Activated CD4-positive, alpha-beta T cell treated with anti-CD3 and anti-CD28 coated beads, Interleukin-2, Interleukin-4, amounts not matched to agents 100 ng/mL and 50 ng/mL, durations not matched to agents 16 hours and 8 hours (primary cell): ENCODE data around the gene FAM90A26.
"Not testable (repeated sequence)": the region's sequence is repeated elsewhere in the genome, so short reads cannot be mapped to it uniquely, and the experiment has no call there.

Experiments
- DNase-seq: peaks from one replicate; pipeline ENCODE4 v3.0.0-alpha.2; 2020; ENCODE audit warnings: low spot score

Gene FAM90A26, protein sequence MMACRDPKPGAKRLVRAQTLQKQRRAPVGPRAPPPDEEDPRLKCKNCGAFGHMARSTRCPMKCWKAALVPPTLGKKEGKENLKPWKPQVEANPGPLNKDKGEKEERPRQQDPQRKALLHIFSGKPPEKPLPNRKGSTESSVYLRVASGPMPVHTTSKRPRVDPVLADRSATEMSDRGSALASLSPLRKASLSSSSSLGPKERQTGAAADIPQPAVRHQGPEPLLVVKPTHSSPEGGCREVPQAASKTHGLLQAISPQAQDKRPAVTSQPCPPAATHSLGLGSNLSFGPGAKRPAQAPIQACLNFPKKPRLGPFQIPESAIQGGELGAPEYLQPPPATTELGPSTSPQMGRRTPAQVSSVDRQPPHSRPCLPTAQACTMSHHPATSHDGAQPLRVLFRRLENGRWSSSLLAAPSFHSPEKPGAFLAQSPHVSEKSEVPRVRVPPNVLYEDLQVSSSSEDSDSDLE

DNA sequence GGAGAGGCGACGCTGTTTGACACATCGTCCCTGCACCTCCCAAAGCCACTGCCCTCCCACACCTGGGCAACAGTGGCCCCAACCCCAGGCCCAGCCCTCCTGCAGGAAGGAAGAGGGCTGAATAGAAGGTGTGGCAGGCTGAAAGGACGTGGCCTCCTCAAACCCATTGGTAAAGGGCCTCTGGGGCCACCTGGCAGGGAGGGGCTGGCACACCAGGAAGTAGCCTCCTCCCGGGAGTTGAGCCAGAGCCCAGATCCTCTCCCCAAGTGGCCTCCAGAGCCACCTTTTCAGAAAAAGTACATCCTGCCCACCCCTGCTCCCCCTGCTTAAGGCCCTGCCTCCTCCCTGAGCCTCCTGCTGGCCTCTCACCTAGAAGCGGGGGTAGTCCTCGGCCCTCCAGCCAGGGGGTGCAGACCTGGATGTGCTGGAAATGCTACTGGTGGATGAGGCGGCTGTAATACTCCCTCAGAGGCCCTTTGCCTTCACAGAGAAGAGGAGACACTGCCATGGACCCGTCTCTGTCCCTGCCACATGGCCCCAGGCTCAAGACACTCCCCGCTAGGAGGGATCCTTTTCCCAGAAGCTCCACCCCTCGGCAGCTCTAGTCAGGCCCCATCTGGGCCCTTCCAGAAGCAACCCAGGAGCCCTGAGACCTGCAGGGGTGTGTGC, at the start of gene FAM90A26:
FAM90A26 (plus strand) TSS at position 619 of the 669 bp plus-strand sequence. CDS start 2,764 bp downstream, outside the sequence.
- not testable (repeated sequence) for DNase-seq

DNA sequence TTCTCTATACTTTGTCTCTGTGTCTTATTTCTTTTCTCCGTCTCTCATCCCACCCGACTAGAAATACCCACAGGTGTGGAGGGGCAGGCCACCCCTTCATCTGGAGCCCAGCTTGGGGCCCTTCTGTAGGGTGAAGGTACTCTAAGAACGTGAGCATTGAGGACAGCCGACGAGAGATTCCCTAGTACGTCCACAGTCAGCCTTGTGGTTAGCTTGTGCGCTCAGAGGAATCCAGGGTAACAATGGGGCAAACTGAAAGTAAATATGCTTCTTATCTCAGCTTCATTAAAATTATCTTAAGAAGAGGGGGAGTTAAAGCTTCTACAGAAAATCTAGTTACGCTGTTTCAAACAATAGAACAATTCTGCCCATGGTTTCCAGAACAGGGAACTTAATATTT, 47.5 kb upstream of the FAM90A26 start:
- DNase-seq, result not testable (repeated sequence)

DNA sequence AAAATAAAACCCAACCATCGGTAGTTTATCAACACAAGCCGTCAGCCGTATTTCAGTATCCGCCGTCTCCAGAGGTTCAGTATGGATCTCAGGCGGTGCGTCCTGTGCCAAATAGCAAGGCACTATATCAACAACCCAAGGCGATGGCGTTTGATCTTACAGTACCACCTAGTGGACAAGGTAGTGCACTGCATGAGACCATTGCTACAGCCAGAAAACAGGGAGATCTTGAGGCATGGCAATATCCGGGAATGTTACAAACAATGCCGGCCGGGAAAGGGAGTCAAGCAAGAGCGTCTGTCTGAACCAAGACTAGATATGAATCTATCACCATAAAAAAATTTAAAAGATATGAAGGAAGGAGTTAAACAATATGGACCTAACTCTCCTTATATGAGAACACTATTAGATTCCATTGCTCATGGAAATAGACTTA, 46.6 kb upstream of the FAM90A26 start:
- DNase-seq, result peak; percentile 62

DNA sequence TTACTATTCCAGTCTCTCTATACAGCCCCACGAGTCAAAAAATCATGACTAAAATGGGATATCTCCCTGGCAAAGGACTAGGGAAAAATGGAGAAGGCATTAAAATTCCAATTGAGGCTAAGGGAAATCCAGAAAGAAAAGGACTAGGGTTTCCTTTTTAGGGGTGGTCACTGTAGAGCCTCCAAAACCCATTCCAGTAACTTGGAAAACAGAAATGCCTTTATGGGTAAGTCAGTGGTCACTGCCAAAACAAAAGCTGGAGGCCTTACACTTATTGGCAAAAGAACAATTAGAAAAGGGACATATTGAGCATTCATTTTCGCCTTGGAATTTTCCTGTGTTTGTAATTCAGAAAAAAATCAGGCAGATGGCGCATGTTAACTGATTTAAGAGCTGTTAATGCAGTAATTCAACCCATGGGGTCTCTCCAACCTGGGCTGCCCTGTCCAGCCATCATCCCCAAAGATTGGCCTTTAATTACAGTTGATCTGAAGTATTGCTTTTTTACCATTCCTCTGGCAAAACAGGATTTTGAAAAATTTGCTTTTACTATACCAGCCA, 44.5 kb upstream of the FAM90A26 start:
- not testable (repeated sequence) for DNase-seq

DNA sequence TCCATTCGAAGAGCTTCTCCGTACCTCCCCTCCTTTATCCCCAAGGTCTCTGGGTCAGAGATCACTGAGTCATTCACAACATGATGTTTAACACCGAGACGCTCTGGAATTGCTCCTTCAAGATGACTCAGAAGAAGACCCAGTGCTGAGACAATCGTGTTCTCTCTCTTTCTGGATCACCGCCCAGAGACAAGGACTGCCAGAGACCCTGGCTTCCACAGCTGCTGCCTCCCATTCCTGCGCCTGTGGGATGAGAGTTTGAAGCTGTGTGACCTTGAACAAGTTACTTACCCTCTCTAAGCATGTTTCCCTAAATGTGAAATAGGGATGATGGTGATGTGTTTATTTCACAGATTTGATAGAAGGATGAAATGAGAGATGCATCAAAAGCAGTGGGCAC, 38.8 kb upstream of the FAM90A26 start:
- not testable (repeated sequence) for DNase-seq

DNA sequence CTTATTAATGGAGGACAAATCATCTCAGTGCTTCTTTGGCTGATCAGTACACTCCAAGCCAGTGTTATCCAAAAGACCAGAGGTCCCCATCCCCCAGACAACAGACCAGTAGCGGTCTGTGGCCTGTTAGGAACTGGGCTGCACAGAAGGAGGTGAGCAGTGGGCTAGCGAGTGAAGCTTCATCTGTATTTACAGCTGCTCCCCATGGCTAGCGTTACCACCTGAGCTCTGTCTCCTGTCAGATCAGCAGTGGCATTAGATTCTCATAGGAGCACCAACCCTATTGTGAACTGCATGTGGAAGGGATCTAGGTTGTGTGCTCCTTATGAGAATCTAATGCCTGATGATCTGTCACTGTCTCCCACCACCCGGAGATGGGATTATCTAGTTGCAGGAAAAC, 37.4 kb upstream of the FAM90A26 start:
- DNase-seq, result not testable (repeated sequence)

DNA sequence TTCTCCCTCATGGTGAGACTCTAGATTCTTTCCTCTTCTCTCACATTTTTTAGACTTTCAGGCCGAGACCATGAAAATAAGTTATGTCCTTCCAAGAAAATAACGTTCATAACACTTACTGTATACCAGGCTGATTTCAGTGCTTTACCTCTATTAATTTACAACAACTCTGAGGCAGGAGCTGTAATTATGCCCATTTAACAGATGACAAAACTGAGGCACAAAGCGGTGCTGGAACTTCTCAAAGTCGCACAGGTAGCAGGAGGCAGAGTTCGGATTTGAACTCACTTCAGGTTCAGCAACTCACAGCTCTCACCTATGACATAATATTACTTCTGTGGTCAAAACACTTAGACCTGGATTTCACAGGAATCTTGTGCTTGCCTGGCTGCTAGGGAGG, 36.2 kb upstream of the FAM90A26 start:
- DNase-seq, result not testable (repeated sequence)

DNA sequence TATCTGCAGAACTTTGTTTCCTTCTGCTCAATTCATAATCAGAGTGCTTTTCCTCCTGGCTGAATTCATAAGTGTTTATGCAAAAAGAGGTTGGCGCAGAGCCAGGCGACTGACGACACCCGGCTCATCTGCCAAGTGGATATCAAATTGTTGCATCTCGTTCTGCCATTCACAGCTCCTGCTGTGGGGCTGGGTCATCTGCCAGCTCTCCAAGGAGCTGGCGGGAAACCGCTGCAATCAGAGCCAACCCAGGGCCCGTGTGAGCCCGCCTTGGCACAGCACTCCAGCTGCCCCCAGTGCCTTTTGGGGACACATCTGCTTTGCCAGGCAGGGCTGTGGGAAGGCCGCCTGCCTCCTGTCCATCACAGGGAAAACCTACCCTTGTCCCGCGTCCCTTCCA, 35.7 kb upstream of the FAM90A26 start:
- not testable (repeated sequence) for DNase-seq

DNA sequence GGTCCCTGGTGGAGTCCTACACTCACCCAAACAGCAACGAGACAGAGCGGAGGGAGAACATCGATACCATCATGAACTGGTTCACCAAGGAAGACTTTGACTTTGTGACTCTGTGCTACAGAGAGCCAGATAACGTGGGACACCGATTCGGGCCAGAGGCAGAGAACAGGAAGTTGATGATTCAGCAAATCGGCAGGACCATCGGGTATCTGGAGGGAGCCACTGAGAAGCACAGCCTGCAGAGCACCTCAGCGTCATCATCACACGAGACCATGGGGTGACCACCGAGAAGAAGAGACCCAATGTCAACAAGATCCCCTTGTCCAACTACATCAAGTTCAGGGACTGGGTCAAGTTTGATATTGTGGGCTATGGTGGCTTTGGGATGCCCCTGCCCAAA, 29.2 kb upstream of the FAM90A26 start:
- not testable (repeated sequence) for DNase-seq

DNA sequence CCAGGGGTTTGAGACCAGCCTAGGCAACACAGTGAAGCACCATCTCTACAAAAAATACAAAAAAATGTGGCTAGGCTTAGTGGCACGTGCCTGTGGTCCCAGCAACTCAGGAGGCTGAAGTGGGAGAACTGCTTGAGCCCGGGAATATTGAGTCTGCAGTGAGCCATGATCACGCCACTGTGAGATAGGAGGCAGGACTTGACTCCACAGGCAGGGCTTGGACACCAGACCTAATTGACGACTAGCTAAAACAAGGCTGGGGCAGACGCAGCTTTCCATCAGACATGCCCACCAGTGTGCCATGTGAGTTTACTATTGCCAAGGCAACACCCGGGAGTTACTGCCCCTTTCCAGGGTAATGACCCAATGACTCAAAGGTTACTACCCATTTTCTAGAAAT, 27.4 kb upstream of the FAM90A26 start:
- not testable (repeated sequence) for DNase-seq

DNA sequence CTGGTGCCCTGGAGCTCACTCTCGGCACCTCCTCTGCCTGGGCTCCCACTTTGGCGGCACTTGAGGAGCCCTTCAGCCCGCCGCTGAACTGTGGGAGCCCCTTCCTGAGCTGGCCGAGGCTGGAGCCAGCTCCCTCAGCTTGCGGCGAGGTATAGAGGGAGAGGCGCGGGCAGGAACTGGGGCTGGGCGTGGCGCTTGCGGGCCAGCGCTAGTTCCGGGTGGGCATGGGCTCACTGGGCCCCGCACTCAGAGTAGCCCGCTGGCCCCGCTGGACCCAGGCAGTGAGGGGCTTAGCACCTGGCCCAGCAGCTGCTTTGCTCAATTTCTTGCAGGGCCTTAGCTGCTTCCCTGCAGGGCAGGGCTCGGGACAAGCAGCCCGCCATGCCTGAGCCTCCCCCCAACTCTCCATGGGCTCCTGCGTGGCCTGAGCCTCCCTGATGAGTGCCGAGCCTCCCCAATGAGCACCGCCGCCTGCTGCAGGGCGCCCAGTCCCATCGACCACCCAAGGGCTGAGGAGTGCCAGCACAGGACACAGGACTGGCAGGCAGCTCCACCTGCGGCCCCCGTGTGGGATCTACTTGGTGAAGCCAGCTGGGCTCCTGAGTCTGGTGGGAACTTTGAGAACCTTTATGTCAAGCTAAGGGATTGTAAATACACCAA, 26.7 kb upstream of the FAM90A26 start:
- no peak for DNase-seq

DNA sequence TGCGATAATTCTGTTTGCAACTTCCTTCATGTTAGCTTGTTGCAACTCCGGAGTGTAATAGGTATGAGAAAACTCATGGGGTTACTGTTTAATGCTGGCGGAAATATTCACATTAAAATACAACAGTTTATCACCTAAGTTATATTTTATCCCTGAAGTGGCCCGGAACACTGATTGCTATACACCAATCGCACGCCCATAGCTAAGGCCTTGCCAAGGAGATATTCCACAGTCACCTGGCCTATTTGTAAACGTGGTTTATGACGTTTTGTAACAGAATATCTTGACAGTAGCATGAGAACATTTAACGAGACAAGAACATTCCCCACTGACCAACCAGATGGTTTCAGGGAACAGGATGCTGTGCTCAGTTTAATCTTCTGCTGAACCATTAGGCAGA, 23.2 kb upstream of the FAM90A26 start:
- DNase-seq, result no peak

DNA sequence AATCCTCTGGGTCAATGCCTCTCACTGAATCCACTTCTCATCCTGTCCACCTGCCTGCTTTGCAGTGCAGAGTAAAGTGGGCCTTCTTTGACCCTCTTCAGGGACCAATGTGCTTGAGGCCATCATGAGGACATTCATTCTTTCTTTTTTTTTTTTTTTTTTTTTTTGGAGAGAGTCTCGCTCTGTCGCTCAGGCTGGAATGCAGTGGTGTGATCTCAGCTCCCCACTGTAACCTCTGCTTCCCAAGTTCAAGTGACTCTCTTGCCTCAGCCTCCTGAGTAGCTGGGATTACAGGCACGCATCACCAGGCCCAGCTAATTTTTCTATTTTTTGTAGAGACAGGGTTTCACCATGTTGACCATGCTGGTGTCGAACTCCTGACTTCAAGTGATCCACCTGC, 22.8 kb upstream of the FAM90A26 start:
- not testable (repeated sequence) for DNase-seq

DNA sequence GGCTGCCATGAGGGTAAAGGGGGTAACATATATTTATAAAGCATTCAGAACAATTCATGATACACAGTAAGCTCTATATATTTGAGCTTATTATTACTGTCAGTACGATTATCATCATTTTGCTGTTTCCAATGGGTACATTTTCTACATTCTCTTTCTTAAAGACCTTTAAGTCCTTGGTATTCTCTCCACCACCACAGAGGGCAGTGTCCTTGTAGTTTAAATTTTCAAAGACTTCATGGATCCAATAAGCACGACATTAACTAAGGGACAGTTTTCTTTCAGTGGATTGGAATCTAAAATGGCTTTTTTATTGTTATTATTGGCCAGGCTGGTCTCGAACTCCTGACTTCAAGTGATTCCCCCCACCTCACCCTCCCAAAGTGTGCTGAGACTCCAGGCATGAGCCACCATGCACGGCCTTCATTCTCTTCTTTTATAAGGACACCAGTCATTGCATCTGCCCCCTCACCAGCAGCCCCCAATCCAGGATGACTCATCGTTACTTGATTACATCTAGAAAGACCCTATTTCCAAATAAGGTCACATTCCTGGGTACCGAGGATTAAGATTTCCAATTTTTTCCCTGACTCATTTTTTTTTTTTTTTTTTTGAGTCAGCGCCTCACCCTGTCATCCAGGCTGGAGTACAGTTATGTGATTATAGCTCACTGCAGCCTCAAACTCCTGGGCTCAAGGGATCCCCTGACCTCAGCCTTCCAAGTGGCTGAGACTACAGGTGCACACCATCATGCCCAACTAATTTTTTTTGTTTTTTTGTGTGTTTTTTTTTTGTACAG, 21.4 kb upstream of the FAM90A26 start:
- not testable (repeated sequence) for DNase-seq

DNA sequence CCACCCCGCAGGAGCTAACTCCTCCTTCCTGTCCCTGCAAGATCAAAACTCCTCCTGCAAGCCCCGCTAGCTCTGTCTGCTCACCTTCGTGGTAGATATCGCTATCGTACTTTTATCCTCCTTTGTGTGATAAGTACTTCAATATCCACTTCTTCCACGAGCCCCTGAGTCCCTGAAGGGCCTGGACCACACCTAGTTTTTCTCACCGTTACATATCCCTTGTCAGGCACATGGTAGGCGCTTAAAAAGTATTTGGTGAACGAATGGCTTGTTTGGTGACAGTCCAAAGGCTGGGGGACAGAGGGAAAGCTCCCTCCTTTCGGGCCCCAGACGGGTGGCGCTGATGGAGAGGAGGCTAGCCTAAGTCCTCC, 18.4 kb upstream of the FAM90A26 start:
- not testable (repeated sequence) for DNase-seq

DNA sequence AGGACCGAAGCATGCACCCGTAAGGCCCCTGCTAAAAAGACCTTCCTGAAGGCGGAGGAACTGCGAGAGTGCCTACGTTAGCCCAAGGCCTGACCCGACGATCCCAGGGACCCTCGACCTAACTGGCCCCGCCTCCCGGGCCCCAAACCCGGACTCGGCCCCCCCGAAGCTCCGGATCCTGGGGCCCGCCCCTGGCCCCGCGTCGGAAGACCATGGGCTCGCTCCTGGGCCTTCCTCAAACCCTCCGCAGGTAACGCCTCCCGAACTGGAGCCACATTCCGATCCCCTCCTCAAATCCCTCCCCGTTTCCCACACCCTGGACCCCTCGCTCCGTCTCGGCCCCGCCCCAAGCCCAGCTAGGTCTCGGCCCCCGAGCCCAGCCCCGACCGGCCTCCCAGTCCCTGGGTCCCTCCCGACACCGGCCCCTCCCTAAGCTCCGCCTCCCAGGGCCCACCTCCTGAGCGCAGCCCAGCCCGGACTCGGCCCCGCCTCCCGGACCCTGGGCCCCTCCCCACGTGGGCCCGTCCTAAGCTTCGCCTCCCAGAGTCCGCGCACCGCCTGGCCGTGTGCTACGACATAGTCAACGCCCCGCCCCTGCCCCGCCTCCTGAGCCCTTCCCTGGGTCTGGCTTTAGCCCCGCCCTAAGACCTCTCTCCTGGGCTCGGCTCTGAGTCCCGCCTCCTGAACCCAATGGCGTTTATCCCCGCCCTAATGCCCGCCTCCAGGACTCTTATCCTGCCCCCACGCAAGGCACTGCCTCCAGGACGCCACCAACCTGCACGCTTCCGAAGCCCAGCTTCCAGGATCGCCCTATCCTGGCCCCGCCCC, 17.8 kb upstream of the FAM90A26 start:
- peak; percentile 95 for DNase-seq

DNA sequence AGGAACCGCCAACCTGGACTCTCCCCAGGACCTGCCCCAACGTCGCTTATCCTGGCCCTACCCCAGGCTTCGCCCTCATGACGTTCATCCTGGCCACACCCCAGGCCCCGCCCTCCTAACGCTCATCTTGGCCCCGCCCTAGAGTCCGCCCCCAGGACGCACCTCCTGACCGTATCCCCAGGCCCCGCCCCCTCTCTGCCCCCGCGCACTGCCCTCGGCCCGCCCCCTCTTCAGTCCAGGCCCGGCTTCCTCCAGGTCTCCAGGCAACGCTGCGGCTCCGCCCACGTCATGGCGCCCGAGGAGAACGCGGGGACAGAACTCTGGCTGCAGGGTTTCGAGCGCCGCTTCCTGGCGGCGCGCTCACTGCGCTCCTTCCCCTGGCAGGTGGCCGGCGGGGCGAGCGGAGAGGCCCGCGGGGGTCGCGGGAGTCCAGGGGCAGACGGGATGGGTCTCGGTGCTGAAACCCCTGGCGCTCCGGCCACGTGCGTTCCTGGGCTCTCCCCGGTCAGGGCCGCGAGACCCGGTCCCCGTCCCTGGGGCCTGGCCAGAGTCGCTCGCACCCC, 17.1 kb upstream of the FAM90A26 start:
- DNase-seq, result peak; percentile 95

DNA sequence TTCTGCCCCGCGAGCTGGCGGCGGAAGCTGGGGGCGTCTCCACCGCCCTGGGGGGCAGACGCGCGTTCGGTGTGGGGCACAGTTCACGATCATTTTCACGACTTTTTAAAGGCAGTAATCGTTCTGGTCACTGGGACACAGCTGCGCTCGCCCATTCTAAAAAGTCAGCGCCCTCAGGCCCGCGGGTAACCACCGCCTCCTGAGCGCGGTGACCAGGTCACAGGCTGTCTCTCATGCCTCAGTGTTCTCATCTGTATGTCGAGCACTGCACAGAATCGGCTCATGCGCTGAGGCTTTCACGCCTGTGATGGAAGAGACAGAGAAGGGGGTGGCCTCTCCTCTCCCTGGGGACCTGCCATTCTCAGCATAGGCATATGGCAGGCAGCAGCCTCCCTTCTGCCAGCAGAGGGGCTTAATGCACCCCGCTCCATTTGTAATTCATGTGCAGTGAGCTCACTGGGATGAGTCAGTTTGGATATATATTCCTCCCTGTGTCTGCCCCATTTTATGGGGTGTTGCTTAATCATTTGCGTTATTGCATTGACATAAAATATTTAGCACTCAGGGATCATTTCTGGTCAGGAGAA, 16.5 kb upstream of the FAM90A26 start:
- not testable (repeated sequence) for DNase-seq

DNA sequence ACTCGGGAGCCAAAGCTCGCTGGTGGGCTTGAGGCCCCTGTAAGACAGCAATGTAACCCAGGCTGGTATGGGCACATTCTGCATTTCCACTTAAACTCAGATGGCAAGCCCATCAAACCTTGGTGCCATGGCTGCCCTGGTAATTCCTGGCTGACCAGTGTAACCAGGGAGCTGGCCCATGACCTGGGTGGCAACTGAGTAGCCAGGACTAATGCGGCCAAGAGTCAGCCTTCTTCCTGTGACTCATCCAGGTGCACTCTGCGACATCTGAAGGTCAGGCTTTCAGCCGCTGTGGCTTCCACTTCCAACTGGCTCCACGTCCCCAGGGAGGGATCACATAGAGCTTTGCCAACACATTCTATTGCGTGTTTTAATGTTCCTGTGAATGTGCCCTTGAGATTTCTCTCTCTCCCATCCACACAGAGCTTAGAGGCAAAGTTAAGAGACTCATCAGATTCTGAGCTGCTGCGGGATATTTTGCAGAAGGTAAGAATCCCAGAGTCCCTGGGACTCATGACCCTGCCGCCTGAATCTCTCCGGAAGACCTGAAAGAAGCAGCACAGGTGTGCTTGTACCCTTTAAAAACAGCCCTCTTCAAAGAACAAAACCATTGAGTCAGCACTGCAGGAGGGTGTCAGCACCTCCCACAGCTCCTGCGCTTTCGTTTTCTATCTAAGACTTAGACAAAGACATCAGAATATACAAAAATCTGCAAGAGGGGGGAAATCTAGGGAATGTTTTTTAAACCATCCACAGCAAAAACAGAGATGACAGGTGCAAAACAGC, 14.9 kb upstream of the FAM90A26 start:
- DNase-seq, result peak; percentile 10
